ENCODE measurements around the gene BUB1.

DNA sequence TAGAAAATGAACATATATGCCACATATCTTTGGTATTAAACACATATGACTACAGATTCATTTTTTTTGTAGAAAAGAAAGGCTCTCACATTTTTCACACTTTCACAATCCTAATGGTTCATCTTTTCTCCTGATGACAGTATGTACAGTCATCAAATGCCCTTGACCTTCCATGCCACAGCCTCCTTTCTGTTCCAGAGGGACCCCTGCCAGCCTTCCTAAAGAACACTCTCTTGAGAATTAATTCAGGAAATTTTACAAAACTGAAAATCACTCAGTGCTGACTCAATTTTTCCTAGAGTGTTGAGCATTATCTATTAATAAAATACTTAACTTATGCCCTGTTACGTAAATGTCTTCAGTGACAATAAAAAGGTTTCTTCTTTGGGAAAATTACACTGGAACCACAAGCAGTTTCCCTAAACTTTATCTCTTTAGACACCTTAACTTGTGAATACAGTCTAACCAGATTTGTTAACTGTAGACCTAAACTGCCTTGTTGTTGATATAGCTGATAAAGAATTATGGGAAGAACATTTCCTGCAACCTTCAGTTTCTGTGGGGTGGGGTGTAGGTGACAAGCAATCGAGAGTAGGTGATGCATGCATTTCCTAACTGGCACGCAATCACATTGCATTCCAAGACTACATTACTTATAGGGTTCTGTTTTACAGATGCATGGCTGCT, 39.2 kb upstream of the BUB1 start:
- TF ChIP-seq EP300 (IDR thresholded peaks at IDR 0.05) (no peak), POLR2AphosphoS5 (IDR thresholded peaks at IDR 0.05) (no peak)
- TF ChIP-seq, protein P1, sequence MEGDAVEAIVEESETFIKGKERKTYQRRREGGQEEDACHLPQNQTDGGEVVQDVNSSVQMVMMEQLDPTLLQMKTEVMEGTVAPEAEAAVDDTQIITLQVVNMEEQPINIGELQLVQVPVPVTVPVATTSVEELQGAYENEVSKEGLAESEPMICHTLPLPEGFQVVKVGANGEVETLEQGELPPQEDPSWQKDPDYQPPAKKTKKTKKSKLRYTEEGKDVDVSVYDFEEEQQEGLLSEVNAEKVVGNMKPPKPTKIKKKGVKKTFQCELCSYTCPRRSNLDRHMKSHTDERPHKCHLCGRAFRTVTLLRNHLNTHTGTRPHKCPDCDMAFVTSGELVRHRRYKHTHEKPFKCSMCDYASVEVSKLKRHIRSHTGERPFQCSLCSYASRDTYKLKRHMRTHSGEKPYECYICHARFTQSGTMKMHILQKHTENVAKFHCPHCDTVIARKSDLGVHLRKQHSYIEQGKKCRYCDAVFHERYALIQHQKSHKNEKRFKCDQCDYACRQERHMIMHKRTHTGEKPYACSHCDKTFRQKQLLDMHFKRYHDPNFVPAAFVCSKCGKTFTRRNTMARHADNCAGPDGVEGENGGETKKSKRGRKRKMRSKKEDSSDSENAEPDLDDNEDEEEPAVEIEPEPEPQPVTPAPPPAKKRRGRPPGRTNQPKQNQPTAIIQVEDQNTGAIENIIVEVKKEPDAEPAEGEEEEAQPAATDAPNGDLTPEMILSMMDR (IDR thresholded peaks at IDR 0.05), result no peak
